ENCODE data around the gene TCFL5. TPM values are rescaled to one million over a fixed set of nuclear protein-coding genes. Genes with fewer than 3 reads are reported as not detected.
"Not testable (repeated sequence)": the region's sequence is repeated elsewhere in the genome, so short reads cannot be mapped to it uniquely, and the experiment has no call there.

TCFL5 gene
- polyA plus RNA-seq, 4 donors = 12.7 to 13.4 (median 13.0) TPM

- no peak for DNase-seq (ENCODE audit: low read depth in 4 of 4, low spot score in 3 of 4)
Observed at GRCh38 chr20:62880935-62881661, 19.5 kb upstream of the TCFL5 start.

GRCh38 chr20:62880147-62880934, 18.7 kb upstream of the TCFL5 start:
- DNase-seq (ENCODE audit: low read depth in 4 of 4, low spot score in 3 of 4) = no peak

- DNase-seq (ENCODE audit: low read depth in 4 of 4, low spot score in 3 of 4) = no peak
Observed at GRCh38 chr20:62879275-62880146, 17.9 kb upstream of the TCFL5 start.

GRCh38 chr20:62878244-62879038, 16.8 kb upstream of the TCFL5 start:
- no peak for DNase-seq (ENCODE audit: low read depth in 4 of 4, low spot score in 3 of 4)

- DNase-seq (ENCODE audit: low read depth in 4 of 4, low spot score in 3 of 4) = no peak
Observed at GRCh38 chr20:62876902-62877816, 15.5 kb upstream of the TCFL5 start.

- DNase-seq (ENCODE audit: low read depth in 4 of 4, low spot score in 3 of 4) = no peak
Observed at GRCh38 chr20:62876501-62876901, 14.9 kb upstream of the TCFL5 start.

- DNase-seq (ENCODE audit: low read depth in 4 of 4, low spot score in 3 of 4) = no peak
Observed at GRCh38 chr20:62875419-62876361, 14.1 kb upstream of the TCFL5 start.

- DNase-seq (ENCODE audit: low read depth in 4 of 4, low spot score in 3 of 4) = no peak
Observed at GRCh38 chr20:62874964-62875344, 13.3 kb upstream of the TCFL5 start.

GRCh38 chr20:62873681-62874031, 12.0 kb upstream of the TCFL5 start:
- DNase-seq (ENCODE audit: low read depth in 4 of 4, low spot score in 3 of 4) = not testable (repeated sequence)

- DNase-seq (ENCODE audit: low read depth in 4 of 4, low spot score in 3 of 4) = no peak
Observed at GRCh38 chr20:62873280-62873679, 11.7 kb upstream of the TCFL5 start.

- DNase-seq (ENCODE audit: low read depth in 4 of 4, low spot score in 3 of 4) = no peak
Observed at GRCh38 chr20:62872862-62873261, 11.2 kb upstream of the TCFL5 start.

GRCh38 chr20:62872184-62872847, 10.7 kb upstream of the TCFL5 start:
- DNase-seq (ENCODE audit: low read depth in 4 of 4, low spot score in 3 of 4) = no peak

GRCh38 chr20:62864207-62864606, 2.6 kb upstream of the TCFL5 start:
- no peak for DNase-seq (ENCODE audit: low read depth in 4 of 4, low spot score in 3 of 4)

GRCh38 chr20:62860924-62861691, 514 bp downstream of the TCFL5 start:
- no peak for DNase-seq (ENCODE audit: low read depth in 4 of 4, low spot score in 3 of 4)

GRCh38 chr20:62860391-62860923, 1.2 kb downstream of the TCFL5 start:
- no peak for DNase-seq (ENCODE audit: low read depth in 4 of 4, low spot score in 3 of 4)

GRCh38 chr20:62859721-62860120, 1.9 kb downstream of the TCFL5 start:
- DNase-seq (ENCODE audit: low read depth in 4 of 4, low spot score in 3 of 4) = no peak

All from right renal pelvis (tissue), 4 donors.